Mucosa of gallbladder (tissue), 1 donor: ENCODE measurements around the gene AXIN1. TPM values are rescaled to one million over a fixed set of nuclear protein-coding genes. Genes with fewer than 3 reads are reported as not detected.
A peak's percentile ranks its signal among the peaks of the same experiment; 100 is the strongest.
"Not testable (repeated sequence)": the region's sequence is repeated elsewhere in the genome, so short reads cannot be mapped to it uniquely, and the experiment has no call there.

Source experiments
- DNase-seq: peaks from one replicate; pipeline ENCODE4 v3.0.0-alpha.2; 2020; ENCODE audit warnings: low spot score
- total RNA-seq: library from RNA; stranded (reverse); gene quantifications from one replicate; pipeline ENCODE4 v1.2.1, GENCODE V29; 2021
- donor health status: DM: no; HTN: no; CAD: no.

AXIN1 gene
- total RNA-seq, 1 donor from 2014 or later, result 29.2 TPM

DNA sequence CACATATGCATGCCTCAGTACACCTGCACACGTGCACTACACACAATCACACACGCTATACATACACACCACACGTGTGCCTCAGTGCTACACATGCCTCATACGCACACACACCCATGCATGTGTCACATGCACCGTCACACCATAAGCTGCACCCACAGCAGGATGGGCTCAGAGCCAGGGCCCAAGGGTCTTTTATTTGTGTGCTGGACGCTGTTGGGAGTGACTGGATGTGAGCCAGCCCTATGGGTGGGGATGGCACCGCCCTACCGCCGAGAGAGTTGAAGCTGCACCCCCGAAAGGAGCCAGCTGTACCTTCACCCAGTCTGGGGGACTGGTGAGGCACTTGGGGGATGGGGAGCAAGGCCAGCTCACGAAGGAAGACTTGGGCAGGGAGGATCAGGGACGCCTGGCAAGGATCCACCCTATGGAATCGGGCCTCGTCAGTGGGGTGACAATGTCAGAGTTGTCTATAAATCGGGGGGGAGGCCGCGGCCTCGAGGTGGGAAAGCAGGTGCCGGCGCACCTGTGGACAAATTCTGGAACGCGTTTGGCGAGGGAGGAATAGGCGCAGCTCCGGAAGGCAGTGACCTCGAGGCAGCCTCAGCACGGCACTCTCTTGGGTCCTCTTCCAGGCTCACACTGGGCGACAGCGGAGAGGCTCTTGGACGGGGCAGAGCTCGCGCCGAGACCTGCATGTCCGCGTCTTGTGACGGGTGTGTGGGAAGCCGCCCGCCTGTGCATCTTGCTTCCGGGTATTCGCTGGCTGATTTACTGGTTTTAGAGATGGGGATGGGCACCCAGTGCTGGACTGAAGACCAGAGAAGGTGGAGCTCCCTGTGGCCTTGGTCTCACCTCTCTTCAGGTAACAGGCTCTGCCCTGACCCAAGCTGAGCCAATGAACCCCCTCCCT is 84.1 kb downstream of the AXIN1 start:
- no peak for DNase-seq

DNA sequence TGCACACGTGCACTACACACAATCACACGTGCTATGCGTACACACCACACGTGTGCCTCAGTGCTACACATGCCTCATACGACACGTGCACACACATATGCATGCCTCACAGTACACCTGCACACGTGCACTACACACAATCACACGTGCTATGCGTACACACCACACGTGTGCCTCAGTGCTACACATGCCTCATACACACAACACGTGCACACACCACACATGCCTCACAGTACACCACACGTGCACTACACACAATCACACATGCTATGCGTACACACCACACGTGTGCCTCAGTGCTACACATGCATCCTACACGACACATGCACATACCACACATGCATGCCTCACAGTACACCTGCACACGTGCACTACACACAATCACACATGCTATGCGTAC is 85.0 kb downstream of the AXIN1 start:
- DNase-seq, result not testable (repeated sequence)

- DNase-seq, result no peak
Observed at GRCh38 chr16:266258-267164, 86.0 kb downstream of the AXIN1 start.

DNA sequence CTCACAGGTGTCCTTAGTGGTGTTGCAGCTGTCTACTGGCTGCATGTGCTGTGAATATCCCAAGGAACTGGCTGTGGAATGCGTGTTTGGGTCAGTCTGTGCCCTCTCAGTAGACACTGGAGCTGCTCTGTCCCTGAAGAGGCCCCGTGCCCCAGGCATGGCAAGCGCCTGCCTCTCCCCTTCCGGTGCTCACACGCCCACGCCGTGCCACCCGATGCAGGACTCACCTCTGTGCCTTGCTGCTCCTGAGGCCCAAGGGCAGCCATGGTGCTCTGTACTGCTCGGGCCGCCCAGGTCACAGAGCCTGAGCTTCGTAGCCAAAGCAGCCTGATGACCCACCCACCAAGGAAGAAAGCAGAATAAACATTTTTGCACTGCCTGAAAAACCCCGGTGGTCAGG is 86.8 kb downstream of the AXIN1 start:
- DNase-seq, result no peak

GRCh38 chr16:265002-265529 is 87.5 kb downstream of the AXIN1 start:
- no peak for DNase-seq

DNA sequence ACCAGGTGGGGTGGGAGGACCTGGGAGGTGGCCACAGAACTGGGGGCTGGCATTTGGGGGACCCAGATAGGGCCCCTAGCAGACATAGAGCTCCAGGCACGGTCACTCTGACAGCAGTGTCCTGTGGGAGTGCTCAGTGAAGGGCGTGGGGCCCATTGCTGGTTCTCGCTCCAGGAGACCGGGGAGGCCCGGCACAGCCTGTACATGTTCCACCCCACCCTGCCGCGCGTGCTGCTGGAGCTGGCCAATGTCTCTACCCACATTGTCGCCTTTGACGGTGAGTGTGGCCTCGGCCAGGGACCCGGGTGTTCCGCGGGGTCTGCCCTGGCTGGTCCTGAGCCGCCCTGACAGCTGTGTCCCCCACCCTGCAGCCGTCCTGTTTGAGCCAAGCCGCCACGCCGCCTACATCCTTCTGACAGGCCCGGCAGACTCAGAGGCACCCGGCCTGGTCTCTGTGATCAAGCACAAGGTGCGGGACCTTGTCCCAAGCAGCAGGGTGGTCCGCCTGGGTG is 88.0 kb downstream of the AXIN1 start:
- no peak for DNase-seq

DNA sequence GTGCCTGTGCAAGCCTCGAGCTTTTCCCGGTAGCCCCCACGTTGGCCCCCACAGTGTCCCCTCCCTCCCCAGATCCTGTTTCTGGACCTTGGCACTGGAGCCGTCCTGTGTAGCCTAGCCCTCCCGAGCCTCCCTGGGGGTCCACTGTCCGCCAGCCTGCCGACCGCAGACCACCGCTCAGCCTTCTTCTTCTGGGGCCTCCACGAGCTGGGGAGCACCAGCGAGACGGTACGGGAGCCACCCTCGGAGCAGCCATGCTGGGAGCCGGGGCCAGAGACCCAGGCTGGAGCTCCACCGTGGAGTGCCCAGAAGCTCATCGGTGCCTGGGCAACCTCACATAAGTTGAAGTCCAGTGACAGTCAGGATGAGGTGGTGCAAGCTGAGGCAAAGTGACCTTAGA is 88.6 kb downstream of the AXIN1 start:
- DNase-seq, result no peak

DNA sequence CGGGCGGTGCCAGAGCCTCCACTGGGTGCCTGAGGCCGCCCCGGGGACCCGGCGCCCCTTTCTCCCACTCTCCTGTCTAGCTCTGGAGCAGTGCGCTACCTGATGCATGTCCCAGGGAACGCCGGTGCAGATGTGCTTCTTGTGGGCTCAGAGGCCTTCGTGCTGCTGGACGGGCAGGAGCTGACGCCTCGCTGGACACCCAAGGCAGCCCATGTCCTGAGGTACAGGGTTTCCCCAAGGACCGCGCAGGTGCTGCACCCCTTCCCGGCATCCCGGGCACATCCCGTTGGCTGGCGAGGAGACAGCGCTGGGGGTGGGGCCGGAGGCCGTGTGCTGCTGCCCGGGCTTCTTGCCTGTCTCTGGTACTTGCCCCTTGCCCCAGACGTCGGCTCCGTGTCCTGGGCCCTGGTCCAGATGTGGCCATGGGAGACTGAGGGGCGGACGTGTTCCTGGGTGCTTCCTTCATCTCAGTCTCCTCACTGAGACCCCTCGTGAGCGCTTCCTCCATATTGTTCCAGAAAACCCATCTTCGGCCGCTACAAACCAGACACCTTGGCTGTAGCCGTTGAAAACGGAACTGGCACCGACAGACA is 89.2 kb downstream of the AXIN1 start:
- no peak for DNase-seq

DNA sequence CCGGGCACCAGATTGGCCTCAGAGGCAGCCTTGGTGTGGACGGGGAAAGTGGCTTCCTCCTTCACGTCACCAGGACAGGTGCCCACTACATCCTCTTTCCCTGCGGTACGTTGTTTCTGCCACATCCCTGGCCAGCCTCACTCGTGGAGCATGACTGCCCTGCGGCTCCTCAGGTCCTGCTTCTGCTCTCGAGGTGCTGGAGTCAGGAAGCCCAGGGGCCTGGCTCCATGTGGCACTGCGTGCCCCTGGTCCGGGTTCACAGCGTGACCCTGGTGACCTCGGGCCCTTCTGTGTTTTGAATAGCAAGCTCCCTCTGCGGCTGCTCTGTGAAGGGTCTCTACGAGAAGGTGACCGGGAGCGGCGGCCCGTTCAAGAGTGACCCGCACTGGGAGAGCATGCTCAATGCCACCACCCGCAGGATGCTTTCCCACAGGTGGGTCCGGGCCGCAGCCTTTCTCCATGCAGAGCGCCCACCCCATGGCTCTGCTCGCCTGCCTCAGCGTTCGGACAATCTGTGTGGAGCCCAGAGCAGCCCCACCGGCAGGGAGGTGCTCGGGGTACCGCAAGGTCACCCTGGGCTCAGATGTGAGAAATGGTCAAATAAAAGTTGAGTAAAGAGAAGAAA is 90.3 kb downstream of the AXIN1 start:
- no peak for DNase-seq

- DNase-seq, result no peak
Observed at GRCh38 chr16:261031-261691, 91.4 kb downstream of the AXIN1 start.

DNA sequence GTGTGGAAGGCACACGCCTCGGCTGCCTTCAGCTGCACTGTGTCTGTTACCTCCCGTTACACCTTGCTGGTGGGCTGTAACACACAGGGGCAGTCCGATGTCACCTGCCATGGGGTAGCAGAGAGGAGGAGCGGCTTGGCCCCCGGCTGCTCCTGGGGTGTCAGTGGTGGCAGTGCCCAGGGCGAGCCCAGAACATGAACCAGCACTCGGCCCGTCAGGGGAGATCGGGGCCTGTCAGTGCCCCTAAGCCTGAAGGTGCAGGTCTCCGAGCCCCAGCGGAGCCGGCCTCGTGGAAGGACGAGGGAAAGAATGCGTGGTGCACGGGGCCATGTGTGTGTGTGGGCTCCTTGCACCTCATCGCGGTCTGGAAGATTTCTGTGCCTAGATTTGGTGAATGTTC is 92.2 kb downstream of the AXIN1 start:
- DNase-seq, result no peak

- no peak for DNase-seq
Observed at GRCh38 chr16:259814-260253, 92.7 kb downstream of the AXIN1 start.

DNA sequence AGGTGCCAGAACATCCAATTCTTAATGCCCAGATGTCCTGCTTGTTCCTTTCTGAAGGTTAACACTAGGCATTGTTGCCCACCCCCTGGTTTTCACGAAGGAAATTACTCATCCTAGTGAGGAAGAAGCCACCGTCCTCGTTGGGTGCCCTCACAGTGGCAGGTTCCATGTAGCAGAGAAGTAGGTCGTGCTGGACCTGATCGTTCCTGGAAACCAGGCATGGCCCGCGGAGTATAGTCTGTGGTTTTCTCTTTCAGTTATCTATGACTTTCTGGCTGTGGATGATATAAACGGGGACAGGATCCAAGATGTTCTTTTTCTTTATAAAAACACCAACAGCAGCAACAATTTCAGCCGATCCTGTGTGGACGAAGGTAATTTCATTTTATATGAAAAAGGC is 93.3 kb downstream of the AXIN1 start:
- DNase-seq, result no peak

DNA sequence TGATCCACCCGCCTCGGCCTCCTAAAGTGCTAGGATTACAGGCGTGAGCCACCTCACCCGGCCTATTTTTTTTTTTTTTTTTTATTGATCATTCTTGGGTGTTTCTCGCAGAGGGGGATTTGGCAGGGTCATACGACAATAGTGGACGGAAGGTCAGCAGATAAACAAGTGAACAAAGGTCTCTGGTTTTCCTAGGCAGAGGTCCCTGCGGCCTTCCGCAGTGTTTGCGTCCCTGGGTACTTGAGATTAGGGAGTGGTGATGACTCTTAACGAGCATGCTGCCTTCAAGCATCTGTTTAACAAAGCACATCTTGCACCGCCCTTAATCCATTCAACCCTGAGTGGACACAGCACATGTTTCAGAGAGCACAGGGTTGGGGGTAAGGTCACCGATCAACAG is 94.4 kb downstream of the AXIN1 start:
- DNase-seq, result not testable (repeated sequence)

DNA sequence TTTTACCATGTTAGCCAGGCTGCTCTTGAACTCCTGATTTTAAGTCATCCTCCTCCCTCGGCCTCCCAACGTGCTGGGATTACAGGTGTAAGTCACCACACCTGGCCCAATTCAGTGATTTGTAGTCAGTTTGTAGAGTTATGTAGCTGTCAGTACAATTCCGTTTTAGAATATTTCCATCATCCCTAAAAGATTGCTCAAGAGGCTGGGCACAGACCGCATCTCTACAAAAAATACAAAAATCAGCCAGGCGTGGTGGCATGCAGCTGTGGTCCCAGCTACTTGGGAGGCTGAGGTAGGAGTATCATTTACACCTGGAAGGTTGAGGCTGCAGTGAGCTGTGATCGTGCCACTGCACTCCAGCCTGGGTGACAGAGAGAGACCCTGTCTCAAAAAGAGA is 97.3 kb downstream of the AXIN1 start:
- no peak for DNase-seq

DNA sequence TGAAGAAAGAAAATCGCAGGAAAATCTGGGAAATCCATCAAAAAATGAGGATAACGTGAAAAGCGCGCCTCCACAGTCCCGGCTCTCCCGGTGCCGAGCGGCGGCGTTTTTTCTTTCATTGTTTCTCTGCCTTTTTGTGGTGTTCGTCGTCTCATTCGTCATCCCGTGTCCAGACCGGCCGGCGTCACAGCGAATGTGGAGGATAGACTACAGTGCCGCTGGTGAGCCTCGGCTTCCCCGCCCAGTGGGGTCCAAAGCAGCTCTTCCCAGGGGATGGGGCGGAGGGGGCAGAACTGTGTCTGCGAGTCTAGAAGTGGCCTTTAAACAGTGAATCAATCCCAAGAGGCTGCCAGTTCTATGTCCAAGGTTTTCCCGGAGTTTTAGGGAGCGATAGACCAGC is 98.1 kb downstream of the AXIN1 start:
- DNase-seq, result no peak

DNA sequence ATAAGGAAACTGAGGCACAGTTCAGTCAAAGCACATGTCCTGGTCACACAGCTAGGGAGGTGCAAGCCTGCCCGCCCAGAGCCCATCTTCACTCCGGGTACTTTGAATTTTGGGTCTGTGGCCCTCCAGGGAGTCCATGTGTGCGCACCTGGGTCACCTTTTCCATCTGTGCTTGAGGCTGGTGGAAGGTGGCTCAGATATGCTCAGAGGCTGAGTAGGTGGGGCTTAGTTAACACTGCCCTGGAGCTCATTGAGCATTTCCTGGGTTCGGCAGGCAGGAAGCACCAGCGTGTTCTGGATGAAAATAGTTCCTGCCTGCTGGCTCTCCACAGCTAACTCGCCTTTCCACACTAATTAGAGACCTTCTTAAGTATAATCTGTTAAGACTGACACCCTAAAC is 98.7 kb downstream of the AXIN1 start:
- no peak for DNase-seq

- DNase-seq, result peak; percentile 26
Observed at GRCh38 chr16:252366-253337, 99.9 kb downstream of the AXIN1 start.

GRCh38 chr16:249431-249830 is 103.1 kb downstream of the AXIN1 start:
- DNase-seq, result no peak

GRCh38 chr16:247027-247426 is 105.5 kb downstream of the AXIN1 start:
- no peak for DNase-seq
